ENCODE data around the gene CERS6. TPM values are rescaled to one million over a fixed set of nuclear protein-coding genes. Genes with fewer than 3 reads are reported as not detected.

The CERS6 gene
- total RNA-seq, 3 donors from 2014 or later: 36.4 to 46.4 (median 44.8) TPM

- Histone ChIP-seq H3K27ac (no peak overlapping the region), H3K9me3 (no peaks in the 10 kb centered on the region), H3K4me1 (no peaks in the 10 kb centered on the region), H3K4me3 (no peak overlapping the region), H3K27me3 (no peaks in the 10 kb centered on the region), H3K36me3 (no peaks in the 10 kb centered on the region)
- TF ChIP-seq POLR2AphosphoS5 (IDR thresholded peaks at IDR 0.05): no peak
- no peak for TF ChIP-seq CTCF (IDR thresholded peaks at IDR 0.05)
- TF ChIP-seq POLR2A (IDR thresholded peaks at IDR 0.05): no peak
- intact Hi-C loops (cut with DNase I; ENCODE audit: low total_unique reads): no loop called here
- DNase-seq (ENCODE audit: low spot score in 2 of 2): no peak
Observed at GRCh38 chr2:168443818-168444217, 12.3 kb upstream of the CERS6 start.

GRCh38 chr2:168445960-168446359 lies 10.1 kb upstream of the CERS6 start:
- intact Hi-C loops (cut with DNase I; ENCODE audit: low total_unique reads): no loop called here

GRCh38 chr2:168448980-168449379 lies 7.1 kb upstream of the CERS6 start:
- TF ChIP-seq POLR2AphosphoS5 (IDR thresholded peaks at IDR 0.05) (no peak), POLR2A (IDR thresholded peaks at IDR 0.05) (no peak), CTCF (IDR thresholded peaks at IDR 0.05) (no peak)
- no peaks in the 10 kb centered on the region for H3K27me3 ChIP-seq
- DNase-seq (ENCODE audit: low spot score in 2 of 2): no peak
- H3K27ac ChIP-seq: no peak overlapping the region
- no peaks in the 10 kb centered on the region for H3K36me3 ChIP-seq
- intact Hi-C loops (cut with DNase I; ENCODE audit: low total_unique reads): no loop called here
- no peaks in the 10 kb centered on the region for H3K4me1 ChIP-seq
- H3K9me3 ChIP-seq: no peaks in the 10 kb centered on the region
- H3K4me3 ChIP-seq: no peak overlapping the region

More at GRCh38 chr2:168445960-168446359, 10.1 kb upstream of the CERS6 start:
- no peak for DNase-seq (ENCODE audit: low spot score in 2 of 2)
- TF ChIP-seq POLR2AphosphoS5 (IDR thresholded peaks at IDR 0.05): no peak
- TF ChIP-seq CTCF (IDR thresholded peaks at IDR 0.05): no peak
- no peak for TF ChIP-seq POLR2A (IDR thresholded peaks at IDR 0.05)
- H3K4me1 ChIP-seq: no peaks in the 10 kb centered on the region
- H3K27me3 ChIP-seq: no peaks in the 10 kb centered on the region
- no peaks in the 10 kb centered on the region for H3K36me3 ChIP-seq
- no peaks in the 10 kb centered on the region for H3K9me3 ChIP-seq
- no peak overlapping the region for H3K4me3 ChIP-seq
- no peak overlapping the region for H3K27ac ChIP-seq

- H3K9me3 ChIP-seq: no peaks in the 10 kb centered on the region
- H3K4me3 ChIP-seq: no peak overlapping the region
- no peak for DNase-seq (ENCODE audit: low spot score in 2 of 2)
- H3K27me3 ChIP-seq: no peaks in the 10 kb centered on the region
- no peaks in the 10 kb centered on the region for H3K4me1 ChIP-seq
- intact Hi-C loops (cut with DNase I; ENCODE audit: low total_unique reads): no loop called here
- H3K27ac ChIP-seq: no peak overlapping the region
- no peaks in the 10 kb centered on the region for H3K36me3 ChIP-seq
- TF ChIP-seq CTCF (IDR thresholded peaks at IDR 0.05) (no peak), POLR2AphosphoS5 (IDR thresholded peaks at IDR 0.05) (no peak), POLR2A (IDR thresholded peaks at IDR 0.05) (no peak)
Observed at GRCh38 chr2:168449419-168449818, 6.7 kb upstream of the CERS6 start.

GRCh38 chr2:168450171-168450570 lies 5.9 kb upstream of the CERS6 start:
- Histone ChIP-seq H3K4me1 (no peaks in the 10 kb centered on the region), H3K27me3 (no peaks in the 10 kb centered on the region), H3K36me3 (no peaks in the 10 kb centered on the region), H3K27ac (no peak overlapping the region), H3K4me3 (no peak overlapping the region), H3K9me3 (no peaks in the 10 kb centered on the region)
- TF ChIP-seq POLR2A (IDR thresholded peaks at IDR 0.05) (no peak), CTCF (IDR thresholded peaks at IDR 0.05) (no peak), POLR2AphosphoS5 (IDR thresholded peaks at IDR 0.05) (no peak)
- intact Hi-C loops (cut with DNase I; ENCODE audit: low total_unique reads): no loop called here
- DNase-seq (ENCODE audit: low spot score in 2 of 2): no peak

All from breast epithelium (tissue), 4 donors.